ENCODE results near the gene MYH16. TPM values are rescaled to one million over a fixed set of nuclear protein-coding genes. Genes with fewer than 3 reads are reported as not detected.

Gene MYH16
- total RNA-seq, 1 experiment from 2014 or later: 0.57 TPM

GRCh38 chr7:99287779-99288534, 15.3 kb downstream of the MYH16 start:
- RAD21 ChIA-PET (ENCODE audit: low non-redundant PET in 1 of 2, low total read pairs in 2 of 2, uncharacterized antibody in 2 of 2, unreplicated experiment in 2 of 2): no interaction called here
- ATAC-seq: no peak
- POLR2A ChIA-PET: no interaction called here
- Histone ChIP-seq H3K9ac (ENCODE audit: low read length) (no peak overlapping the region), H3K36me3 (ENCODE audit: control insufficient read depth in 1 of 2, insufficient read depth in 2 of 2, low read length in 2 of 2) (no peaks in the 10 kb centered on the region), H3K27me3 (ENCODE audit: insufficient read depth, low read length) (no peaks in the 10 kb centered on the region), H4K20me1 (ENCODE audit: insufficient read depth) (no peaks in the 10 kb centered on the region), H2AFZ (ENCODE audit: low read depth, low read length, poor library complexity, severe bottlenecking) (no peak overlapping the region), H3K9me3 (ENCODE audit: control insufficient read depth in 1 of 2, insufficient read depth in 1 of 2, low read depth in 1 of 2, low read length in 2 of 2) (no peaks in the 10 kb centered on the region), H3K4me2 (ENCODE audit: low read length) (no peak overlapping the region), H3K4me3 (replicated peaks in 1 of 2; ENCODE audit: low read depth in 1 of 2, low read length in 2 of 2) (no peak overlapping the region), H3K9me2 (ENCODE audit: insufficient read depth) (no peaks in the 10 kb centered on the region), H3K27ac (ENCODE audit: low read depth, low read length) (no peak overlapping the region), H3K4me1 (ENCODE audit: control insufficient read depth in 1 of 2, insufficient read depth in 2 of 2, low read length in 2 of 2) (no peaks in the 10 kb centered on the region), H3K79me2 (ENCODE audit: insufficient read depth, low read length) (no peaks in the 10 kb centered on the region)
- BruUV-seq (replicated peaks): no TSS peak
- CTCF ChIA-PET: no interaction called here
- no peak for DNase-seq (ENCODE audit: low read depth, low spot score)
- intact Hi-C loops (cut with micrococcal nuclease): no loop called here
- TF ChIP-seq ZNF274 (IDR thresholded peaks at IDR 0.05; ENCODE audit: low read depth, low read length) (no peak), EZH2 (IDR thresholded peaks at IDR 0.05) (no peak), SP1 (IDR thresholded peaks at IDR 0.05; ENCODE audit: low read depth) (no peak), CEBPB (IDR thresholded peaks at IDR 0.05; ENCODE audit: low read depth) (no peak), REST (IDR thresholded peaks at IDR 0.05; ENCODE audit: low read depth) (no peak), POLR2A (IDR thresholded peaks at IDR 0.05; ENCODE audit: borderline replicate concordance, extremely low read depth, insufficient read depth, insufficient read length) (no peak), RAD21 (IDR thresholded peaks at IDR 0.05; ENCODE audit: low read depth) (no peak), EGR1 (IDR thresholded peaks at IDR 0.05; ENCODE audit: low read depth) (no peak), SIN3A (IDR thresholded peaks at IDR 0.05; ENCODE audit: low read depth) (no peak), SRF (IDR thresholded peaks at IDR 0.05; ENCODE audit: low read depth) (no peak), ZFX (IDR thresholded peaks at IDR 0.05) (no peak), TCF7L2 (IDR thresholded peaks at IDR 0.05; ENCODE audit: borderline replicate concordance, extremely low read depth, insufficient read depth, insufficient read length) (no peak), CBX3 (IDR thresholded peaks at IDR 0.05; ENCODE audit: low read depth) (no peak), JUND (IDR thresholded peaks at IDR 0.05) (no peak), ZBTB33 (IDR thresholded peaks at IDR 0.05; ENCODE audit: extremely low read depth, insufficient replicate concordance, low read length) (no peak), ELF1 (IDR thresholded peaks at IDR 0.05; ENCODE audit: borderline replicate concordance, low read depth) (no peak), POLR2AphosphoS5 (IDR thresholded peaks at IDR 0.05; ENCODE audit: low read depth, low read length) (no peak), CTCF (IDR thresholded peaks at IDR 0.05 in 2 of 3, conservative IDR thresholded peaks at IDR 0.05 in 1 of 3; ENCODE audit: borderline replicate concordance in 1 of 3, insufficient read depth in 1 of 3, low read depth in 2 of 3, low read length in 2 of 3) (no peak), FOSL1 (IDR thresholded peaks at IDR 0.05; ENCODE audit: low read depth) (no peak), EZH2phosphoT487 (IDR thresholded peaks at IDR 0.05; ENCODE audit: borderline replicate concordance) (no peak)

All from HCT116 (cell line).